Amniotic stem cell (primary cell): ENCODE data around the gene DCP1A.
A peak's percentile ranks its signal among the peaks of the same experiment; 100 is the strongest.
"Not testable (repeated sequence)": the region's sequence is repeated elsewhere in the genome, so short reads cannot be mapped to it uniquely, and the experiment has no call there.

ENCODE experiments used
- DNase-seq: peaks from one replicate; lab custom pipeline; 2025; lab: John Stamatoyannopoulos, UW

The DCP1A gene

GRCh38 chr3:53347261-53348064, at the start of gene DCP1A:
Gene DCP1A, minus strand, starts transcription at chr3:53347543. Its CDS starts 26 bp downstream, at chr3:53347517.
- DNase-seq: peak; percentile 93

DNA sequence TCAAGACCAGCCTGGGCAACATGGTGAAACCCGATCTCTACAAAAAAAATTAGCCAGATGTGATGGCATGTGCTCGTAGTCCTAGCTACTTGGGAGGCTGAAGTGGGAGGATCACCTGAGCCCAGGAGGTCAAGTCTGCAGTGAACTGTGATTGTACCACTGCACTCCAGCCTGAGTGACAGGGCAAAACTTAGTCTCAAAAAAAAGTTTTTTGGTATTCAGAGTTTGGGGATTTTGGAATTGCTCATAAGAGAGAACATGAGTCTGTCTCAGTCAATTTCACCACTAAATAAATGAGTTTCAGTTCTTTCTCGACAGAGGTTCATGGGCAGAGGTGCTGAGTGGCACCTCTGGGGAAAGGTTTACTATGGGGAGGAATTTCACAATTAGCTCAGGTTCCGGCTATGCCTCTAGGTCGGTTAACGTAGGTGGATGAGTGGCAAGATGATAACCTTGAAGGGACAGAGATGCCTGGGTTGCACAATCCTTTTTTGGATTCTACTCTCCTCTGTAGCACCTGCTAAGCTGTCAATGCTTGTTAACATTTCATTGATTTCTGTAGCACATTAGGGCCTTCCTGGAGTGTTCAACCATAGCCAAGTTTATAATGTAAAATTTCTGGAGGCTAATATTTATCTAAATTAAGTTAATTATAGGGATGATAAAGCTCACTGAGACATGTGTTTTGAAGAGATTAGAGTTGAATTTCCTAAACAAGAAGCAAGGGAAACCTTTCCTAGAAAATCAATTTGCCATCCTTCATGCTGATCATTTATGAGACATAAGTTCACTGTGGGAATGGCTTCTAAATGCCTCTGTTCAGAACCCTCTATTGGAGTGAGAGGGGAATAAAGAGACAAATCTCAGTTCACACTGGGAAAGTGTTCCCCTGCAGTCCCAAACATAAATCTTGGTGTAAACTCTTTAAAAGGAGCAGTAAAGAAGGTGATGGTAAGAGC, 37.4 kb upstream of the DCP1A start:
- DNase-seq: no peak

- DNase-seq: no peak
These were observed 34.8 kb upstream of the DCP1A start for GRCh38 chr3:53382106-53382505.

DNA sequence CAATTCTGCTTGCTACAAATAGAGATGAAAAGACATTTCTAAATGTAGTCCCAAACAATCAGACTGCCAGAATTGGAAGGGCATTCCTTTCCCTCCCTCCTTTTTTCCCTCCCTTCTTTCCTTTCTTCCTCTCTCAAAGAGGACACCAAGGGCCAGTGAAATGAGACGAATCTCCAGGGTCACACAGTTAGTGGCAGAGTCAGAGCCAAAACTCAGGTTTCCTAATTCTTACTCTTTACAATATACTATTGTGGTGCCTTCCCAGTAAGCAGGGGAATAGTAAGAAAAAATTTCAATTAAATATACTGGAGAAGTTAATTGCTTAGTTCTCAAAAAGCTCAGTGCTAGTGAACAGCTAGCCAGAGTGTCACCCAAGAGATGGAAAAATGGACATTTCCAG, 33.0 kb upstream of the DCP1A start:
- DNase-seq: no peak

GRCh38 chr3:53379898-53380297, 32.6 kb upstream of the DCP1A start:
- no peak for DNase-seq

DNA sequence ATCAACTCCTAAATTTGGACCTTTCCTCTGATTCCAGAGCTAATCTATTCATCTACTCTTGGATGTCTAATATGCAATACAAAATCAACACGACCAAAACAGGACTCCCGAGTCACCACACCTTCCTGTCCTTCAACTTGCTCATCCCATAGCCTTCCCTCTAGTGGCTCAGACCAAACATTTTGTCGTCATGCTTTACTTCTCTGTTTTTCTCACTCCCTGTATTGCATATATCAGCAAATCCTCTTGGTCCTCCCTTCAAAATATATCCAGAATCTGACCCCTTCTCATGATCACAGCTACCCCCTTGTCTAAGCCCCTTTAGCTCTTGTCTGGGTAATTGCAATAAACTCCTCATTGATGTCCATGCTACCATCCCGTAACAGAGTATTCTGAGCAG, 30.5 kb upstream of the DCP1A start:
- DNase-seq: no peak

- no peak for DNase-seq
These were observed 29.3 kb upstream of the DCP1A start for GRCh38 chr3:53376679-53377078.

- no peak for DNase-seq
These were observed 27.7 kb upstream of the DCP1A start for GRCh38 chr3:53375019-53375418.

GRCh38 chr3:53370719-53371118, 23.4 kb upstream of the DCP1A start:
- not testable (repeated sequence) for DNase-seq

DNA sequence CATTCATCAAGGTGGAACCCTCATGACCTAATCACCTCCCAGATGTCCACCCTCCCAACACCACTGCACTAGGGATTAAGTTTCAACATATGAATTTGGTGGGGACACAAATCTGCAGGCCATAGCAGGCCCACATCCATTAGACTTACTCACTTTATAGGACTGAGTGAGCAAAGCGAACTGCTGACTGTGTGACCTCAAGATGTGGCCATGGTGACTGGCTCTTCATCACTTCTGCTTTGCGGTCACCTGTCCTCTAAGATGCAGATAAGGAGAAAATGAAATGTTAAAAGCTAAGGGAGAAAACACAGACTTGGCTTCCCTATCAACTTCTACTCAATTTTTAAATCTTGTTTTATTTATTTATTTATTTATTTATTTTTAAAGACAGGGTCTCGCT, 14.5 kb upstream of the DCP1A start:
- no peak for DNase-seq

DNA sequence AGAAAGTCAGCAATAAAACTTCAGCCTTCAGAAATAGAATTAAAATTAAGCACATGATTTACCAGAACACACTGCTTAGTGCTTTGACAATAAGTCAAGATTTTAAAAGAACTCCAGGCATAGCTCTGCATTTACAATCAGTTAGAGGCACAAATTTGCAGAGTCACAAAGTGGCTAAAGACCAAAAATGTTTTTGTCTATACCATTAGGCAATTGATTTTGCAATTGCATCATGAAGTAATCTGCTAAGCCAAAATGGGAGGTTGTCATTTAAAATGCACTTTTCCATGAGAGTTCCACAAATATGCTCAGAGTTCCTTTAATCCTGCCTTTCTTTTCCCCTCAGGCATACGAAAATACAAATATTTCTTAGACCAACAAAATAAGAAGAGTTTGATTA, 10.1 kb upstream of the DCP1A start:
- DNase-seq: no peak

GRCh38 chr3:53354945-53355498, 7.7 kb upstream of the DCP1A start:
- DNase-seq: no peak

GRCh38 chr3:53353202-53353601, 5.9 kb upstream of the DCP1A start:
- DNase-seq: no peak

DNA sequence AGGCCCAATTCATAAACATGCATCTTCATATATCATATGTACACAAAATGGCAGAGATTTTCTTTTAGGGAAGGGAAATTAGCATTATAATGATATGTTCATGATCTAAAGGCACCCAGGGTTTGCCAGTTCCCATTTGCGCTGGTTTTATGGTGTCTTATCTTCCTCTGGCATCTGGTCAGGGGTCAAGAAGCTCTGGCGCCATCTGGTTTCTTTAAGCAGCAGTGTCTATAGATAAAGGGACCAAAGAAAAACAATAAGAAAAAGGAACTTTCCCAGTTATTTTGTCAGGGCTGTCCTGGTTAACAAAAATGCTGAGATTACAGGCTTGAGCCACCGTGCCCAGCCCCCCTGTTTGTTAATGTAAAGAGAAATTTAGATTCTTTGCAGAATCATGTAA, 3.3 kb upstream of the DCP1A start:
- no peak for DNase-seq

GRCh38 chr3:53348118-53348517, 775 bp upstream of the DCP1A start:
- not testable (repeated sequence) for DNase-seq

DNA sequence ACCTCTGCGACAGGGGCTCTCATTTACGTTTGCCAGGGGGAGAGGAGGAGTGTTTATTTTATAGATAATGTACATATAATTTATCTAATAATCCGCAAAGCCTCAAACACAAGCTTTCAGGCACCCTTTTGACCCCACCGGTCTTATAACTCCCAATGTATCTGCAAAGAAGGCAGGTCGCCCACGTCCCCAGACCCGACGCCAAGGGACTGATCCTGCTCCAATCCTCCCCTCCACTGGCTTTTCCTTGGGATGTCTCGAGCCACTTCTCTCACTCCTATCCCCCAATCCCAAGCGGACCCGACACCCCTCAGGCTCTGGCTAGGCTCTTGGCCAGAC, 452 bp downstream of the DCP1A start:
- no peak for DNase-seq

DNA sequence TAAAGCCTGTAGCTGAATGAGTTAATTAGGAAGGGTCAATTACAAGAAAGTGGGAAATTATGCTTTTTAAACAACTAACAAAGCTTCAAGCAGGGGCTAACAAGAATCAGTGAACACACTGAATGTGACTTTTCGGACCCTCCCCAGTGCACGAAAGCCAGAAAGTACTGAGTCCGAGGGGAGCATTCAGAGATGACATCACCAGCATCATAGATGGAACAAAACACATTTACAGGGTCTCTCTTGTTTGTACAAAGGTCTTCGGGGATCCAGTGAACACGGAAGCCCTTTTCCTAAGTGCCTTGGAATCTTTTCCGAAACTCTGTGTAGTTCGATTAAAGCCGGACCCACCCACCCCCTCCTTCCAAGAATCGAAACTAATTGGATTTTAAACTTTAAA, 829 bp downstream of the DCP1A start:
- no peak for DNase-seq

DNA sequence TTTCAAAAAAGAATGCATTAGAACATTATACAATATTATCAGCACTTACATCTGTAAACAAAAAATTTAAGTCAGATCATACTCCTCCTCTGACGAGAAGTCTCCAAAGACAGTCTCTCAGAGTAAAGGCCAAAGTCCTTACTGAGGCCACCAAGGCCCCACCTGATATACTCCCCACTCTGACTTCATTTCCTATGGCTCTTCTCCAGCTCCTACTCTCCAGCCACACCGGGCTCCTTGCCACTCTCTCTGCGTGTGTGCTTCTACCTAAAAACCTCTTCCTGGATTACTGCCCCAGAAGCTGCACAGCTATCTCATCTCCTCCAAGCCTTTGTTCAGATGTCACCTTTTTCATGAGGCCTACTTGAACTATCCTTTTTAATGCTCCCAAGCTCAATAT, 5.0 kb downstream of the DCP1A start:
- no peak for DNase-seq

GRCh38 chr3:53337167-53337940, 10.0 kb downstream of the DCP1A start:
- DNase-seq: no peak

GRCh38 chr3:53334742-53335141, 12.6 kb downstream of the DCP1A start:
- no peak for DNase-seq

DNA sequence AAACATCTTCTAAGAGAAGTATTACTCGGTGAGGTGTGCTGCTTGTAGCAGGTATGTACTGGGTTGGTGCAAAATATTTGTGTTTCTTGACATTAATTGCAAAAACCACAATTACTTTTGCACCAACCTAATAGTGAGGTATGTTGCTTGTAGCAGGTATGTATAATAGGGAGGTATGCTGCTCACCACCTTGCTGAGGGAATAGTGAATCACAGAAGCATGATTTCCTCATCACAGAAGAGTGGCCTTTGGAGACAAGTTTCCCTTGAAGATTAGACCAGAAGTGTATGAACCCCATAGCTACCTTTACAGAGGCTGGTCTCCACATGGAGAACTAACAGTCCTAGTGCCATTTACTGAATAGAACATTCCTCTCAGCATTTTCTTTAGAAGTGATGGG, 15.5 kb downstream of the DCP1A start:
- DNase-seq: no peak

GRCh38 chr3:53329897-53330296, 17.4 kb downstream of the DCP1A start:
- DNase-seq: no peak
